ENCODE data around the gene AFF3.

The AFF3 gene

GRCh38 chr2:99918389-99918788, 224.0 kb downstream of the AFF3 start:
- DNase-seq = no peak

- no peak for DNase-seq
These were observed 227.2 kb downstream of the AFF3 start for GRCh38 chr2:99915108-99915675.

- DNase-seq = no peak
These were observed 230.7 kb downstream of the AFF3 start for GRCh38 chr2:99911736-99912135.

GRCh38 chr2:99910902-99911301, 231.5 kb downstream of the AFF3 start:
- no peak for DNase-seq

GRCh38 chr2:99905636-99906035, 236.8 kb downstream of the AFF3 start:
- DNase-seq = no peak

- DNase-seq = no peak
These were observed 237.4 kb downstream of the AFF3 start for GRCh38 chr2:99905025-99905424.

GRCh38 chr2:99903981-99904380, 238.4 kb downstream of the AFF3 start:
- no peak for DNase-seq

- no peak for DNase-seq
These were observed 241.8 kb downstream of the AFF3 start for GRCh38 chr2:99900556-99900955.

- no peak for DNase-seq
These were observed 242.5 kb downstream of the AFF3 start for GRCh38 chr2:99899882-99900281.

GRCh38 chr2:99899058-99899855, 243.1 kb downstream of the AFF3 start:
- no peak for DNase-seq

GRCh38 chr2:99898336-99899048, 243.9 kb downstream of the AFF3 start:
- no peak for DNase-seq

- DNase-seq = no peak
These were observed 251.0 kb downstream of the AFF3 start for GRCh38 chr2:99891428-99891780.

GRCh38 chr2:99890568-99891427, 251.6 kb downstream of the AFF3 start:
- DNase-seq = no peak

GRCh38 chr2:99888617-99889016, 253.8 kb downstream of the AFF3 start:
- no peak for DNase-seq

- no peak for DNase-seq
These were observed 256.0 kb downstream of the AFF3 start for GRCh38 chr2:99886418-99886817.

GRCh38 chr2:99883358-99883757, 259.0 kb downstream of the AFF3 start:
- DNase-seq = no peak

GRCh38 chr2:99881901-99882591, 260.3 kb downstream of the AFF3 start:
- no peak for DNase-seq

GRCh38 chr2:99880964-99881294, 261.5 kb downstream of the AFF3 start:
- no peak for DNase-seq

GRCh38 chr2:99880148-99880963, 262.0 kb downstream of the AFF3 start:
- no peak for DNase-seq

GRCh38 chr2:99879481-99879880, 262.9 kb downstream of the AFF3 start:
- DNase-seq = no peak

- DNase-seq = no peak
These were observed 263.6 kb downstream of the AFF3 start for GRCh38 chr2:99878581-99879350.
